ENCODE measurements around the gene GTF2B. TPM values are rescaled to one million over a fixed set of nuclear protein-coding genes. Genes with fewer than 3 reads are reported as not detected.

GTF2B gene
- total and polyA plus RNA-seq, 9 of the 15 experiments (the other 6 are each of a cell fraction or from before 2014, with no cell fraction given) = 34.5 to 113 (median 66.0) TPM

DNA sequence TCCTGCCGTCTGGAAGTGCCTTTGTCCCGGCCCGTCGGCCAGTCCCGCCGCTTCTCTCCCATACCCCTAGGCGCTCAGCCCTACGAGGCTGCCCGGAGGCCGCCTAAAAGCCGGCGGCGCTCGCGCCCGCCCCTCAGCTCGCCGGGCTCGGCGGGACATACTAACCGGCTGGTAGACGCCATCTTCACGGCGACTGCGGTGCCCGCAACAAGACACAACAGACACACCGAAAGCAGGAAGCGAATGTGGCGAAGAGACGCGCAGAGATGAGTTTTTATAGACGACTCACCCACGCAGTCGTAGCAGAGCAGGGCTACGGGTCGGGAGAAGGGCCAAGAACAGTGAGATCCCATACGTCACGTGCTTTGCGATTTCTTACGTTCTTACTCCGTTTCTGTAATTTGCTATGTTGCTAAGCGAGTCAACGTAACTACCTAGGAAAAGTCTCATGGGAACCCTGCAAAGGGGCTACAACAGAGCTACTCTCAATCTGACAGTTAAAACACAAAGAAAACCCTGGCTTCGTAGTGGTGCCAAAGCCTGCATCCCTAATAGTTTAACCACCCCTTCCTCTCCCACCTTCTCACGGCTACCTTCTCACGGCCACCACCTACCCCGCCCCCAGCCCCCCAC lies at the start of gene GTF2B (continued):
- TF ChIP-seq, protein P1, sequence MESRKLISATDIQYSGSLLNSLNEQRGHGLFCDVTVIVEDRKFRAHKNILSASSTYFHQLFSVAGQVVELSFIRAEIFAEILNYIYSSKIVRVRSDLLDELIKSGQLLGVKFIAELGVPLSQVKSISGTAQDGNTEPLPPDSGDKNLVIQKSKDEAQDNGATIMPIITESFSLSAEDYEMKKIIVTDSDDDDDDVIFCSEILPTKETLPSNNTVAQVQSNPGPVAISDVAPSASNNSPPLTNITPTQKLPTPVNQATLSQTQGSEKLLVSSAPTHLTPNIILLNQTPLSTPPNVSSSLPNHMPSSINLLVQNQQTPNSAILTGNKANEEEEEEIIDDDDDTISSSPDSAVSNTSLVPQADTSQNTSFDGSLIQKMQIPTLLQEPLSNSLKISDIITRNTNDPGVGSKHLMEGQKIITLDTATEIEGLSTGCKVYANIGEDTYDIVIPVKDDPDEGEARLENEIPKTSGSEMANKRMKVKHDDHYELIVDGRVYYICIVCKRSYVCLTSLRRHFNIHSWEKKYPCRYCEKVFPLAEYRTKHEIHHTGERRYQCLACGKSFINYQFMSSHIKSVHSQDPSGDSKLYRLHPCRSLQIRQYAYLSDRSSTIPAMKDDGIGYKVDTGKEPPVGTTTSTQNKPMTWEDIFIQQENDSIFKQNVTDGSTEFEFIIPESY (CRISPR knock-in tag; IDR thresholded peaks at IDR 0.05) = peak; percentile 79
- peak; percentile 86 for TF ChIP-seq C11orf30 (IDR thresholded peaks at IDR 0.05; ENCODE audit: low read depth)
- TF ChIP-seq SMARCB1 (IDR thresholded peaks at IDR 0.05; ENCODE audit: insufficient read length, low read depth) = no peak
- peak; percentile 76 for TF ChIP-seq HCFC1 (IDR thresholded peaks at IDR 0.05; ENCODE audit: low read depth, low read length)
- TF ChIP-seq SOX6 (IDR thresholded peaks at IDR 0.05) = peak; percentile 18; the same call in 1 of the 2 replicates
- TF ChIP-seq LCOR (CRISPR knock-in tag; IDR thresholded peaks at IDR 0.05) = peak; percentile 53; the same call in 1 of the 2 replicates
- peak; percentile 53; the same call in 1 of the 2 replicates for TF ChIP-seq CTBP1 (IDR thresholded peaks at IDR 0.05; ENCODE audit: borderline replicate concordance)
- TF ChIP-seq YBX1 (IDR thresholded peaks at IDR 0.05) = no peak
- TF ChIP-seq, protein P2, sequence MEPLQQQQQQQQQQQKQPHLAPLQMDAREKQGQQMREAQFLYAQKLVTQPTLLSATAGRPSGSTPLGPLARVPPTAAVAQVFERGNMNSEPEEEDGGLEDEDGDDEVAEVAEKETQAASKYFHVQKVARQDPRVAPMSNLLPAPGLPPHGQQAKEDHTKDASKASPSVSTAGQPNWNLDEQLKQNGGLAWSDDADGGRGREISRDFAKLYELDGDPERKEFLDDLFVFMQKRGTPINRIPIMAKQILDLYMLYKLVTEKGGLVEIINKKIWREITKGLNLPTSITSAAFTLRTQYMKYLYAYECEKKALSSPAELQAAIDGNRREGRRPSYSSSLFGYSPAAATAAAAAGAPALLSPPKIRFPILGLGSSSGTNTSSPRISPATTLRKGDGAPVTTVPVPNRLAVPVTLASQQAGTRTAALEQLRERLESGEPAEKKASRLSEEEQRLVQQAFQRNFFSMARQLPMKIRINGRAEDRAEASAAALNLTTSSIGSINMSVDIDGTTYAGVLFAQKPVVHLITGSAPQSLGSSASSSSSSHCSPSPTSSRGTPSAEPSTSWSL (CRISPR knock-in tag; IDR thresholded peaks at IDR 0.05; ENCODE audit: borderline replicate concordance) = no peak
- TF ChIP-seq ZKSCAN1 (IDR thresholded peaks at IDR 0.05; ENCODE audit: low read depth, low read length) = peak; percentile 70; the same call in 1 of the 2 replicates
- TF ChIP-seq, protein P3, sequence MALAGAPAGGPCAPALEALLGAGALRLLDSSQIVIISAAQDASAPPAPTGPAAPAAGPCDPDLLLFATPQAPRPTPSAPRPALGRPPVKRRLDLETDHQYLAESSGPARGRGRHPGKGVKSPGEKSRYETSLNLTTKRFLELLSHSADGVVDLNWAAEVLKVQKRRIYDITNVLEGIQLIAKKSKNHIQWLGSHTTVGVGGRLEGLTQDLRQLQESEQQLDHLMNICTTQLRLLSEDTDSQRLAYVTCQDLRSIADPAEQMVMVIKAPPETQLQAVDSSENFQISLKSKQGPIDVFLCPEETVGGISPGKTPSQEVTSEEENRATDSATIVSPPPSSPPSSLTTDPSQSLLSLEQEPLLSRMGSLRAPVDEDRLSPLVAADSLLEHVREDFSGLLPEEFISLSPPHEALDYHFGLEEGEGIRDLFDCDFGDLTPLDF (CRISPR knock-in tag; IDR thresholded peaks at IDR 0.05) = peak; percentile 57; the same call in 1 of the 2 replicates
- no peak for TF ChIP-seq PHTF2 (CRISPR knock-in tag; IDR thresholded peaks at IDR 0.05)
- TF ChIP-seq RFX1 (IDR thresholded peaks at IDR 0.05) = peak; percentile 37
- TF ChIP-seq, protein P4, sequence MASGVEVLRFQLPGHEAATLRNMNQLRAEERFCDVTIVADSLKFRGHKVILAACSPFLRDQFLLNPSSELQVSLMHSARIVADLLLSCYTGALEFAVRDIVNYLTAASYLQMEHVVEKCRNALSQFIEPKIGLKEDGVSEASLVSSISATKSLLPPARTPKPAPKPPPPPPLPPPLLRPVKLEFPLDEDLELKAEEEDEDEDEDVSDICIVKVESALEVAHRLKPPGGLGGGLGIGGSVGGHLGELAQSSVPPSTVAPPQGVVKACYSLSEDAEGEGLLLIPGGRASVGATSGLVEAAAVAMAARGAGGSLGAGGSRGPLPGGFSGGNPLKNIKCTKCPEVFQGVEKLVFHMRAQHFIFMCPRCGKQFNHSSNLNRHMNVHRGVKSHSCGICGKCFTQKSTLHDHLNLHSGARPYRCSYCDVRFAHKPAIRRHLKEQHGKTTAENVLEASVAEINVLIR (CRISPR knock-in tag; IDR thresholded peaks at IDR 0.05) = peak; percentile 90
- TF ChIP-seq, protein P5, sequence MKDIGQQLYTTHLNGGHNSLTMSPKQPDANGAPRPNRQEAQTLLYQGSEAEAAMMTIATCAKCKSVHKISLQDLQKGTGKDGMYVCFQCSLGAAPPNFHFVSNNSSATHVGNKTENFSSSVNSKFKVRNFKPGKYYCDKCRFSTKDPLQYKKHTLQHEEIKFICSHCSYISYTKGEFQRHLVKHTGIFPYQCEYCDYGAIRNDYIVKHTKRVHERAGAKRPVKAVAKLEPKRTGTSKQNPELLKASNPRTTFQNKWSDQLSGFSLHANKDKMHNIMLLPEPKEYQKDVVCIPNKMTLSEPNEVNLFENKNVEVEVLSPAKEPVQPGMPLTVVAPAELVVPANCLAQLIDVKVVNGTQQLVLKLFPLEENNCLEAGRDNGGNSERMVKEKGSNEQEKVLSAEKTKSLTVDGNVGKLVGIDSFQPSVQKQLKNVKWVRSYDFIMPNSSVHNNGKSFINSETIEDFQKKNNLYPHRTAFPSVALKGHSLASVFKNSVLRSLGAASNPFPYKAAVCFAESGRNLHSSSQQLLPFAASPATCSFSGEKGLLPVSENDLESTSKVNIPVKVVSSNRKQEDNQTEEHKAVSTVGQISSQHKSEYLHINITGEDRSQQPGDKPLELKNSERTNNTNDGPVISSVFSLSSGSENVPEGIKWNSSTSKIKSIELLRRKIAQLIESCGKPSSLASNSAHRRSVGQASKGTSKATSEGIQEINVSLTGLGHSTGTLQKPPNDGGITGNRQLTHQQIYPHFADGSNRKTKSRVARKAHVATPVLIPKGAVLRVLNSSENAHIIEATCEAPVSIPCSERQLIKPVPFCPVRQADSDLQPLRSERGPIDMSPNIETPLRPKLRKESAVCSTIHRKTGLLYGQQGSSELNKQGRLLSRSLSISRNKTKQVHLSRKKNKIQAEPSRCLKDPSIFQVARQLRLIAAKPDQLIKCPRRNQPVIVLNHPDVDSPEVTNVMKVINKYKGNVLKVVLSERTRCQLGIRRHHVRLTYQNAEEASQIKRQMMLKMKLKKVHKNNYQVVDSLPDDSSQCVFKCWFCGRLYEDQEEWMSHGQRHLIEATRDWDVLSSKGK (CRISPR knock-in tag; IDR thresholded peaks at IDR 0.05) = no peak
- TF ChIP-seq, protein P6, sequence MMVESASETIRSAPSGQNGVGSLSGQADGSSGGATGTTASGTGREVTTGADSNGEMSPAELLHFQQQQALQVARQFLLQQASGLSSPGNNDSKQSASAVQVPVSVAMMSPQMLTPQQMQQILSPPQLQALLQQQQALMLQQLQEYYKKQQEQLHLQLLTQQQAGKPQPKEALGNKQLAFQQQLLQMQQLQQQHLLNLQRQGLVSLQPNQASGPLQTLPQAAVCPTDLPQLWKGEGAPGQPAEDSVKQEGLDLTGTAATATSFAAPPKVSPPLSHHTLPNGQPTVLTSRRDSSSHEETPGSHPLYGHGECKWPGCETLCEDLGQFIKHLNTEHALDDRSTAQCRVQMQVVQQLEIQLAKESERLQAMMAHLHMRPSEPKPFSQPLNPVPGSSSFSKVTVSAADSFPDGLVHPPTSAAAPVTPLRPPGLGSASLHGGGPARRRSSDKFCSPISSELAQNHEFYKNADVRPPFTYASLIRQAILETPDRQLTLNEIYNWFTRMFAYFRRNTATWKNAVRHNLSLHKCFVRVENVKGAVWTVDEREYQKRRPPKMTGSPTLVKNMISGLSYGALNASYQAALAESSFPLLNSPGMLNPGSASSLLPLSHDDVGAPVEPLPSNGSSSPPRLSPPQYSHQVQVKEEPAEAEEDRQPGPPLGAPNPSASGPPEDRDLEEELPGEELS (CRISPR knock-in tag; IDR thresholded peaks at IDR 0.05; ENCODE audit: borderline replicate concordance) = 0 out of 2 replicates have a peak, but pooled peaks have one; percentile 93

Measured in K562 (cell line).